NB4 (cell line): ENCODE data around the gene KIF3A.

Source experiments
- MYC ChIP-seq: IDR thresholded peaks from 2 replicates; pipeline ENCODE4 v1.6.1; 2011; ENCODE audit warnings: low read depth, low read length
- POLR2A ChIP-seq: IDR thresholded peaks from 2 replicates; pipeline ENCODE4 v1.6.1; 2011; ENCODE audit warnings: mild to moderate bottlenecking; ENCODE audit not compliant: insufficient read length; ENCODE audit errors: extremely low read depth
- TF ChIP-seq, protein P1 (sequence below): IDR thresholded peaks from one replicate; pipeline ENCODE4 v1.5.1; 2012; ENCODE audit warnings: low read depth, low read length
- TF ChIP-seq, protein P2 (sequence below): IDR thresholded peaks from 2 replicates; pipeline ENCODE4 v1.6.1; 2011; ENCODE audit warnings: low read depth, low read length

DNA sequence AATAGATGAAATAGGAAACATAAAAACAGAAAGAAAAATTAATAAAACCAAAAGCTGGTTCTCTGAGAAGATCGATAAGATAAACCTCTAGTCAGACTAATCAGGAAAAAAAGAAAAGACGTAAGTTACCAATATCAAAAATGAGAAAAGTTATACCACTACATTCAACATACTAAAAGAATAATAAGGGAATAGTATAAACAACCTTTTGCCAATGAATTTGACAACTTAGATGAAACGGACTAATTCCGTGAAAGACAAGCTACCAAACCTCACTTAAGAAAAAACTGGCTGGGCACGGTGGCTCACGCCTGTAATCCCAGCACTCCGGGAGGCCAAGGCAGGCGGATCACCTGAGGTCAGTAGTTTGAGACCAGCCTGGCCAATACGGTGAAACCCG, 7.5 kb downstream of the KIF3A start:
- TF ChIP-seq, protein P1, sequence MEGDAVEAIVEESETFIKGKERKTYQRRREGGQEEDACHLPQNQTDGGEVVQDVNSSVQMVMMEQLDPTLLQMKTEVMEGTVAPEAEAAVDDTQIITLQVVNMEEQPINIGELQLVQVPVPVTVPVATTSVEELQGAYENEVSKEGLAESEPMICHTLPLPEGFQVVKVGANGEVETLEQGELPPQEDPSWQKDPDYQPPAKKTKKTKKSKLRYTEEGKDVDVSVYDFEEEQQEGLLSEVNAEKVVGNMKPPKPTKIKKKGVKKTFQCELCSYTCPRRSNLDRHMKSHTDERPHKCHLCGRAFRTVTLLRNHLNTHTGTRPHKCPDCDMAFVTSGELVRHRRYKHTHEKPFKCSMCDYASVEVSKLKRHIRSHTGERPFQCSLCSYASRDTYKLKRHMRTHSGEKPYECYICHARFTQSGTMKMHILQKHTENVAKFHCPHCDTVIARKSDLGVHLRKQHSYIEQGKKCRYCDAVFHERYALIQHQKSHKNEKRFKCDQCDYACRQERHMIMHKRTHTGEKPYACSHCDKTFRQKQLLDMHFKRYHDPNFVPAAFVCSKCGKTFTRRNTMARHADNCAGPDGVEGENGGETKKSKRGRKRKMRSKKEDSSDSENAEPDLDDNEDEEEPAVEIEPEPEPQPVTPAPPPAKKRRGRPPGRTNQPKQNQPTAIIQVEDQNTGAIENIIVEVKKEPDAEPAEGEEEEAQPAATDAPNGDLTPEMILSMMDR: no peak
- no peak for TF ChIP-seq POLR2A
- TF ChIP-seq MYC: no peak
- TF ChIP-seq, protein P2, sequence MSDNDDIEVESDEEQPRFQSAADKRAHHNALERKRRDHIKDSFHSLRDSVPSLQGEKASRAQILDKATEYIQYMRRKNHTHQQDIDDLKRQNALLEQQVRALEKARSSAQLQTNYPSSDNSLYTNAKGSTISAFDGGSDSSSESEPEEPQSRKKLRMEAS: no peak
